GM21526 (cell line): ENCODE results near the gene JOSD2.
"Not testable (repeated sequence)": the region's sequence is repeated elsewhere in the genome, so short reads cannot be mapped to it uniquely, and the experiment has no call there.

Source experiments
- ATAC-seq: cut with Tn5 transposase; IDR thresholded peaks from one replicate; pipeline ENCODE4 v1.9.1; 2021; ENCODE audit warnings: moderate library complexity; ENCODE audit not compliant: unreplicated experiment, low FRiP score

The JOSD2 gene

GRCh38 chr19:50547385-50548190 is 36.6 kb upstream of the JOSD2 start:
- no peak for ATAC-seq

GRCh38 chr19:50546527-50547221 is 35.7 kb upstream of the JOSD2 start:
- ATAC-seq, result no peak

- no peak for ATAC-seq
Measured at GRCh38 chr19:50542943-50543342, 32.0 kb upstream of the JOSD2 start.

GRCh38 chr19:50537769-50538230 is 26.8 kb upstream of the JOSD2 start:
- no peak for ATAC-seq

DNA sequence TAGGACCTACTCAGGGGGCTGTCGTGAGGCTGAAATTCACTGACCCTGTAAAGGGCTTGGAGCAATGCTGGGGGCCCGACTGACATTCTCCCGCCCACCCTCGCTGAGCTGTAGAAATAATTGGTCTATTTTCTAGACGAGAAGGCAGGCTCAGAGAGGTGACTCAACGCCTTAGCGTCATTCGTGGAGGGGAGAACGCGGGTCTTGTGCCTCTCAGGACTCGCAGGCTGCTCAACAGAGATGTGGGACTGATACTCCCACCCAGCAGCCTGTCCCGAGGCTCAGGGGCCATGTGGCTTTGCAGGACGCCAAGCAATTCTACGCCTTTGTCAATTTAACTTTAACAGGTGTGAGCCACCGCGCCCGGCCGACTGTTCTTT is 26.3 kb upstream of the JOSD2 start:
- no peak for ATAC-seq

- no peak for ATAC-seq
Measured at GRCh38 chr19:50536662-50537305, 25.8 kb upstream of the JOSD2 start.

GRCh38 chr19:50535672-50536187 is 24.7 kb upstream of the JOSD2 start:
- no peak for ATAC-seq

GRCh38 chr19:50534478-50534877 is 23.5 kb upstream of the JOSD2 start:
- no peak for ATAC-seq

DNA sequence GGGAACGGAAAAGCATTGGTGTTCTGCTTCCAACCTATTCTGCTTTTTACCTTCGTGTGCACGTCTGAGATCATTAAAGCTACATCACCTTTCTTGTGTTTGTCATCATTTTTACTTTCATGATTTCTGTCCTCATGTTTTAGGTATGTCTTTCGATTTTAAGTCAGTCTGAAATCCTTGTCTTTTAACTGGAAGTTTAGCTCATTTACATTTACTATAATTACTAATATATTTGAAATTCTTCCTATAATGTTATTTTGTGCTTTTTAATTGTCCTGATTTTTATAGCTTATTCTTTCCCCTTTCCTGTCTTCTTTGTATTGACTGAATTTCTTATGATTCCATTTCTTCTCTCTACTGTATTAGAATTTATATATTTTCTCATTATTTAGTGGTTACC is 22.0 kb upstream of the JOSD2 start:
- ATAC-seq, result no peak

DNA sequence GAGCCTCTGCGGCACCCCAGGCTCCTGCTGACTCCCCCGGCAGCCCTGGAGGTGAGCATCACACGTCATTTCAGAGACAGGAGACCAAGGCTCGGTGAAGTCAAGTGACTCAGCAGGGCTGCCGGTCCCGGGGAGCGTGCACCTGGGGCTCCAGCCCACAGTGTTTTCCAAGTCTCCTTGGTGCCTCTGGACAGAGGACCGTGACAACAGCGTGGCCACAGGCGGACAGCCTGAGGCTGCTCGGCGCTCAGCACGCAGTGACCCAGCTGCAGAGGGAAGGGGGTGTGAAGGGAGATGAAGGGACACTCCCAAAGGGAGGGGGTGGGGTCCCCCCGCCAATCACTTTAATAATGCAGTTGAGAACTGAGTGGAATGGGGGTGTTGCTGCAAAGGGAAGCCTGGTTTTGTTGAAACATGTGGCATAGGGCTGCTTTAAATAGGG is 20.2 kb upstream of the JOSD2 start:
- no peak for ATAC-seq

DNA sequence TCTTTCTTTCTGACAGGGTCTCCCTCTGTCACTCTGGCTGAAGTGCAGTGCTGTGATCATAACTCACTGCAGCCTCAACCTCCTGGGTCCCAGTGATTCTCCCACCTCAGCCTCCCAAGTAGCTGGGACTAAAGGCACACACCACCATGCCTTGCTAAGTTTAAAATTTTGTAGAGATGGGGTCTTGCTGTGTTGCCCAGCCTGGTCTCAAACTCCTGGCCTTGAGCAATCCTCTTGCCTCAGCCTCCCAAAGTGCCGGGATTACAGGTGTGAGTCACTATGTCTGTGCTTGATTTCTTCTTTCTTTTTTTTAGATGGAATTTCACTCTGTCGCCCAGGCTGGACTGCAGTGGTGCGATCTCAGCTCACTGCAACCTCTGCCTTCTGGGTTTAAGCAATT is 17.1 kb upstream of the JOSD2 start:
- not testable (repeated sequence) for ATAC-seq

GRCh38 chr19:50522881-50523280 is 11.9 kb upstream of the JOSD2 start:
- no peak for ATAC-seq

- no peak for ATAC-seq
Measured at GRCh38 chr19:50520822-50521465, 10.0 kb upstream of the JOSD2 start.

DNA sequence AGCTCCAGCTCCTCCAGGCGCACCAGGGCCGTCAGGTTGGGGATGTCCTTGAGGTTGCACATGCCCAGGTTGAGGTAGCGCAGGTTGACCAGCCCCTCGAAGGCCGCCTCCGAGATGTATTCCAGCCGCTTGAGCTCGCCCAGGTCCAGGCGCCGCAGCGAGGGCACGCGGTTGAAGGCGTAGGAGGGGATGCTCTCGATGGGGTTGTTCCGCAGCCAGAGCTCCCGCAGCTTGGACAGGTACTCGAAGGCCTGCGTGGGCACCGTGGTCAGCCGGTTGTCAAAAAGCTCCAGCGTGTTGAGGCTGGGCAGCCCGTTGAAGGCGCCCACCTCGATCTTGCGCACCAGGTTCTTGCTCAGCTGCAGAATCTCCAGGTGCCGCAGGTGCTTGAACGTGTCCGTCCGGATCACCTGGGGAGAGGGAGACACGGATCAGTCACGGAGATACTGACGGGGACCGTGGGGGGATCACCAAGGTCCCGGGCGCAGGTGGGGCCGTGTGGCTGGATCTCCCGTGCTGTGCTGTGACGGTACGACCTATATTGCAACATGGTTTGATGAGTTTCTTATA is 8.1 kb upstream of the JOSD2 start:
- ATAC-seq, result no peak

DNA sequence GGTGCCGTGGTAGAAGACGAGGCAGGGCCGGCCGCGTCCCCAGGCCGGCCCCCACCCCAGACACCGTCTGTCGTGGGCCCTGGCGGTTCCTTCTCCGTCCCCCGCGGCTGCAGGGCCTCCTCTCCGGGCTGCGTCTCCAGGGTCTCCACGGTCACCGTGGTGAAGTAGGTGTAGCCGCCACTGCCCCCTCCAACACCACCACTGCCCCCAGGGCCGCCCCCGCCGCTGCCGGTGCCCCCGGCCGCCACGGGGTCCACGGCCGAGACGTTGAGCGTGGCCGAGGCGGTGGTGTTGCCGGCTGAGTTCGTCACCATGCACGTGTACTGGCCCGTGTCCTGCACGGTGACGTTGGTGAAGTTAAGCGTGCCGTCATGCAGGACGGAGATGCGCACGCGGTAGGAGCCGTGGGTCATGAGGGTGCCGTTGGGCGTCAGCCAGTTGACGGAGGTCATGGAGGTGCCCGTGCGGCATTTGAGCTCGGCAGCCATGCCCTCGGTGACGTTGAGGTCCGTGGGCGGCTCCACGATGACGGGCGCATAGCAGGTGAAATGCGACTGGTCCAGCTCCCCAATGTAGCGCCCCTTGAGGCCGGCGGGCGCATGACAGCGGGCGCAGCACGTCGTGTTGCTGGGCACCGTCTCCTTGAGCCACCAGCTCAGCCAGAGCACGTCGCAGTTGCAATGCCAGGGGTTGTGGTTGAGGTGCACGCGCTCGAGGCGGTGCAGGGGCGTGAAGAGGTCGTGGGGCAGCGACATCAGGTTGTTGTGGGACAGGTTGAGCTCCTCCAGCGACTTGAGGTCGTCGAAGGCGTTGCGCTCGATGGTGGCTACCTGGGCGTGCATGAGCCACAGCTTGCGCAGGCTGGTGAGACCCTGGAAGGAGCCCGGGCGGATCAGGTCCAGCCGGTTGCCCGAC is 7.4 kb upstream of the JOSD2 start:
- ATAC-seq, result no peak

- ATAC-seq, result no peak
Measured at GRCh38 chr19:50517704-50518075, 6.7 kb upstream of the JOSD2 start.

DNA sequence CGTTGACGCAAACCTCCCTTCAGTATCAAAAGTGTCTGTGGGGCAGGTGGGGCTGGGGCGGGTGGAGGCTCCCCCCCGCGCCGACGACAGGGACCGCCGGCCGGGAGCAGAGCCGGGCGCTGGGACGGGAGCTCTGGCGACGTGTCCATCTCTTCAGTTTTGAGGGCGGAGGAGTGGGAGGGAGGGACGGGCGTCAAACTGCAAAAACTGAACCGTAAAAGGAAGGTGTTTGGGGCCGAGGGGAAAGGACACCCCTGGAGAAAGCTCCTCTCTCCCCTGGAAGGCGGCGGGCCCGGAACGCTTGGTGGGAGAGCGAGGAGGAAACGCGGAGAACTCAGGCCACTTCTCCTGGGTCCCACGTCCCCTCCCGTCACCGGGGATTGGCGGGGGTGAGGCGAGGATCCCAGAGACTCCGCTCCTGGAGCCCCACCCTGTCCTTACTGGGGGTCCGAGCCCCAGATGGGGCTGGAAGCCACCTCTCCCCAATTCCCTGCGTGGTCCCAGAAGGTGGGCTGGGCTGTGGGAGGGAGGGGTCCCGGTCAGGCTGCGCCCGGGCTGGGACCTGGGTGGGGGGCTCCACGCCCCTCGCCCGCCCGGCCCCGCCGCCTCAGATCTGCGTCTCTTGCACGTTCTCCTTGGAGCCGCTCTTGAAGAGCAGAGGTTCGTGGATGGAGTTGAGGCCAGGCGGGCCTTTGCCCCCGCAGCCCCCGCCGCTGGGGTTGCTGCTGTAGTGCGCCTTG is 6.1 kb upstream of the JOSD2 start:
- ATAC-seq, result no peak

DNA sequence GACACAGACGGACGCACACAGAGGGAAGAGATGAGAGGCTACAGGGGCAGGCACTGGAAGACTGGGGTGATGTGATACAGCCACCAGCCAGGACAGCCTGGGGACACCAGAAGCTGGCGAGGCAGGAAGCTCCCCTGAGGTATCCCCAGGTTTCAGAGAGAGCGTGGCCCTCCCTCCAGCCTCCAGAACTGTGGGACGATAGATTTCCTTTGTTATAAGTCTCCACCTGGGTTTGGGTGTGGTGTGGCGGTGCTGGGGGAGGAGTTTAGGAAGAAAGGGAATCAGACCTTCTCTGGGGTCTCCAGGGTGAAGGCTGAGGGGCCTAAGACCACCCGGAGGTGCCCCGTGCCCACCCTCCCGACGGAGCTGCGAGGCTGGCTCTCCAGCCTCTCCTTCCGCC is 5.5 kb upstream of the JOSD2 start:
- ATAC-seq, result no peak

DNA sequence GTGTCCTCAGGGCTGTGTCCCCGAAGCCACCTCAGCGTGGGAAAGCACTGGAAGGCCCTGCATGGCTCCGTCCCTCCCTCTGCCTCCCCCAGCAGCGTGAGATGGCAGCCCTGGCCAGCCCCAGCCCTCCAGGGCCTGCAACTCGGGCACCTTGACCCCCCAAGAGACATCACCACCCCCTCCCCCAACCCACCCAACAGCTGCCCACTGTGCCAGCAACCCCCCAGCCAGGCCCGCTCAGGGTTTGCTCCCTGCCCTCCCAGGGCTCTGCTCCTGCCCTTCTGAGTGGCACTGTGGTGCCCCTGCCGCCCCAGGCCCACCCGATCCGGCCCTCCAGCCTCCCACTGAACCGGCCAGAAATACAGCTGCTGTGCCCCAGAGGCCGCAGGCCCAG is 4.2 kb upstream of the JOSD2 start:
- no peak for ATAC-seq
